GM19463 (cell line): ENCODE results near the gene NHERF2.
A peak's percentile ranks its signal among the peaks of the same experiment; 100 is the strongest.
"Not testable (repeated sequence)": the region's sequence is repeated elsewhere in the genome, so short reads cannot be mapped to it uniquely, and the experiment has no call there.

Experiments used
- ATAC-seq: cut with Tn5 transposase; IDR thresholded peaks from one replicate; pipeline ENCODE4 v1.9.1; 2021; ENCODE audit warnings: mild to moderate bottlenecking, moderate library complexity; ENCODE audit not compliant: unreplicated experiment

NHERF2 gene

GRCh38 chr16:2004795-2005517, 21.7 kb upstream of the NHERF2 start:
- ATAC-seq: no peak

GRCh38 chr16:2005646-2006045, 21.1 kb upstream of the NHERF2 start:
- ATAC-seq: no peak

GRCh38 chr16:2006317-2006716, 20.4 kb upstream of the NHERF2 start:
- ATAC-seq: no peak

GRCh38 chr16:2007081-2007836, 19.4 kb upstream of the NHERF2 start:
- no peak for ATAC-seq

GRCh38 chr16:2008009-2008526, 18.6 kb upstream of the NHERF2 start:
- no peak for ATAC-seq

GRCh38 chr16:2008631-2009163, 18.0 kb upstream of the NHERF2 start:
- ATAC-seq: no peak

- peak; percentile 26 for ATAC-seq
These were observed 17.5 kb upstream of the NHERF2 start for GRCh38 chr16:2009164-2009711.

GRCh38 chr16:2009791-2010510, 16.8 kb upstream of the NHERF2 start, which contains the start of gene ZNF598:
ZNF598 (minus strand) TSS chr16:2009821.
- peak; percentile 90 for ATAC-seq

- ATAC-seq: not testable (repeated sequence)
These were observed 15.0 kb upstream of the NHERF2 start for GRCh38 chr16:2011726-2012125.

- ATAC-seq: no peak
These were observed 13.2 kb upstream of the NHERF2 start for GRCh38 chr16:2013527-2013926.

- ATAC-seq: no peak
These were observed 11.4 kb upstream of the NHERF2 start for GRCh38 chr16:2015117-2015946.

- ATAC-seq: no peak
These were observed 10.8 kb upstream of the NHERF2 start for GRCh38 chr16:2015947-2016208.

GRCh38 chr16:2016407-2016922, 10.2 kb upstream of the NHERF2 start:
- ATAC-seq: no peak

- no peak for ATAC-seq
These were observed 7.2 kb upstream of the NHERF2 start, which contains the start of gene NPW for GRCh38 chr16:2019518-2019920. NPW (plus strand) TSS chr16:2019785.

- ATAC-seq: no peak
These were observed 6.5 kb upstream of the NHERF2 start for GRCh38 chr16:2019921-2020831.

GRCh38 chr16:2022723-2023091, 4.0 kb upstream of the NHERF2 start:
- ATAC-seq: no peak

GRCh38 chr16:2023092-2024031, 3.3 kb upstream of the NHERF2 start:
- ATAC-seq: peak; percentile 65

- no peak for ATAC-seq
These were observed 2.7 kb upstream of the NHERF2 start for GRCh38 chr16:2024032-2024420.
